Kidney (tissue), 14 donors: ENCODE results near the gene TSHZ2. TPM values are rescaled to one million over a fixed set of nuclear protein-coding genes. Genes with fewer than 3 reads are reported as not detected.

Experiments used
- DNase-seq, 5 donors: peaks; one replicate each; pipeline ENCODE4 v3.0.0-alpha.2; 2013 to 2020
- FAIRE-seq: peaks from 2 replicates; lab custom pipeline; 2012; peaks lifted over from hg19 to GRCh38; lab: Jason Lieb, UNC
- H3K27ac ChIP-seq, 2 donors: one replicate each; pipeline ENCODE4 v1.7.0; 2013; ENCODE audit warnings: low read depth in 2 of 2, low read length in 2 of 2, inconsistent platforms in 1 of 2
- H3K27me3 ChIP-seq: one replicate; pipeline ENCODE4 v1.7.1; 2013; ENCODE audit warnings: low read length, inconsistent platforms; ENCODE audit not compliant: control insufficient read depth, insufficient read depth
- H3K36me3 ChIP-seq, 3 donors: one replicate each; pipeline versions ENCODE4 v1.7.0 to v1.7.1; 2013; ENCODE audit warnings: low read length in 3 of 3, control low read depth in 1 of 3, inconsistent platforms in 1 of 3; ENCODE audit not compliant: insufficient read depth in 3 of 3, control insufficient read depth in 2 of 3
- H3K4me1 ChIP-seq, 3 donors: one replicate each; pipeline versions ENCODE4 v1.7.0 to v1.7.1; 2013; ENCODE audit warnings: low read length in 3 of 3, inconsistent platforms in 1 of 3, low read depth in 1 of 3; ENCODE audit not compliant: control insufficient read depth in 2 of 3, insufficient read depth in 2 of 3
- H3K4me3 ChIP-seq, 3 donors: one replicate each; pipeline versions ENCODE4 v1.7.0 to v1.8.1; 2013; ENCODE audit warnings: low read length in 3 of 3, control low read depth in 1 of 3, inconsistent platforms in 1 of 3
- H3K9ac ChIP-seq, 3 donors: one replicate each; pipeline versions ENCODE4 v1.7.0 to v1.7.1; 2013; ENCODE audit warnings: low read length in 3 of 3, control low read depth in 1 of 3, inconsistent platforms in 1 of 3
- H3K9me3 ChIP-seq, 3 donors: one replicate each; pipeline versions ENCODE4 v1.7.0 to v1.7.1; 2013; ENCODE audit warnings: low read length in 3 of 3, control low read depth in 1 of 3, inconsistent platforms in 1 of 3; ENCODE audit not compliant: control insufficient read depth in 2 of 3, insufficient read depth in 1 of 3
- intact Hi-C: fragments of 100-400 bp; cut with DNase I; formaldehyde crosslinking; loops from one replicate; pipeline ENCODE4 v1.11.1; 2022
- polyA plus RNA-seq: library from polyadenylated mRNA; stranded (reverse); fragments of 350-450 nt; fragmentation: Illumina TruSeq; extraction: RNeasy Lipid Tissue Mini Kit (QIAGEN cat#74804); gene quantifications from one replicate; pipeline ENCODE4 v1.2.3, GENCODE V29; 2014; ENCODE audit warnings: low read depth, low replicate concordance; ENCODE audit not compliant: insufficient read depth
- total RNA-seq: library from RNA; stranded (reverse); fragmentation: NEBNext Ultra II Directional; extraction: Animal tissue kit (Norgen Biotek cat#: 25700); gene quantifications from one replicate; pipeline ENCODE4 v1.2.1, GENCODE V29; 2021
- TF ChIP-seq, protein P1 (sequence below): IDR thresholded peaks from 3 replicates; pipeline ENCODE4 v1.5.1; 2012; ENCODE audit warnings: mild to moderate bottlenecking, moderate library complexity, borderline replicate concordance; ENCODE audit not compliant: insufficient read depth; ENCODE audit errors: extremely low read depth
- donor health status: control.
- donor health status: control.
- donor health status: control.
- donor health status: control.
- donor health status: control.
- donor health status: DM: yes; HTN: yes; CAD: no.
- donor health status: Normal renal cell carcinoma (clear cell type).

TSHZ2 gene
- total and polyA plus RNA-seq, 2 donors from 2014 or later = 0.86 to 15.5 TPM

GRCh38 chr20:53319200-53319599 lies 347.0 kb downstream of the TSHZ2 start:
- Histone ChIP-seq H3K9me3 (no peaks in the 10 kb centered on the region), H3K36me3 (no peaks in the 10 kb centered on the region), H3K27ac (no peak overlapping the region), H3K4me3 (no peak overlapping the region), H3K27me3 (no peaks in the 10 kb centered on the region), H3K4me1 (peaks cover 0 to 2% (median 0%) of the 10 kb centered on the region in 3 donors), H3K9ac (no peak overlapping the region)
- intact Hi-C loops = no loop called here
- DNase-seq (no peak), FAIRE-seq (no peak)
- TF ChIP-seq, protein P1, sequence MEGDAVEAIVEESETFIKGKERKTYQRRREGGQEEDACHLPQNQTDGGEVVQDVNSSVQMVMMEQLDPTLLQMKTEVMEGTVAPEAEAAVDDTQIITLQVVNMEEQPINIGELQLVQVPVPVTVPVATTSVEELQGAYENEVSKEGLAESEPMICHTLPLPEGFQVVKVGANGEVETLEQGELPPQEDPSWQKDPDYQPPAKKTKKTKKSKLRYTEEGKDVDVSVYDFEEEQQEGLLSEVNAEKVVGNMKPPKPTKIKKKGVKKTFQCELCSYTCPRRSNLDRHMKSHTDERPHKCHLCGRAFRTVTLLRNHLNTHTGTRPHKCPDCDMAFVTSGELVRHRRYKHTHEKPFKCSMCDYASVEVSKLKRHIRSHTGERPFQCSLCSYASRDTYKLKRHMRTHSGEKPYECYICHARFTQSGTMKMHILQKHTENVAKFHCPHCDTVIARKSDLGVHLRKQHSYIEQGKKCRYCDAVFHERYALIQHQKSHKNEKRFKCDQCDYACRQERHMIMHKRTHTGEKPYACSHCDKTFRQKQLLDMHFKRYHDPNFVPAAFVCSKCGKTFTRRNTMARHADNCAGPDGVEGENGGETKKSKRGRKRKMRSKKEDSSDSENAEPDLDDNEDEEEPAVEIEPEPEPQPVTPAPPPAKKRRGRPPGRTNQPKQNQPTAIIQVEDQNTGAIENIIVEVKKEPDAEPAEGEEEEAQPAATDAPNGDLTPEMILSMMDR = no peak

DNA sequence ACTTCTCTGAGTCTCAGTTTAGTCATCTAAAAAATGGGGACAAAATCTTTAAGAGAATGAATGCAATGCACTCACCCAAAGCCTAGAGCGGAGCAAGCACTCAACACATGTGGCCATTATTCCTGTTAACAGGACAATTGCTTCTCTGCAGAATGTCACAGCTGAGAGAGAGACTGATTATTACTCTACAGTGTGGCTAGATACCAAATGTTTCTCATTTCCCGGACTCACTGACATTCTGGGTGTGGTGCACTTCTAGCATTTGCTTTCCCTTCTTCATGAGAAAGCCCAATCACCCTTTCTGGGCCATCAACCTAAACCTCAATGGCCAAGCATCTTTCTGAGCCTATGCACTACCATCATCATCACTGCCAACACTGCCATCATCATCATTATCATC lies 347.6 kb downstream of the TSHZ2 start:
- FAIRE-seq = no peak
- no peak overlapping the region for H3K27ac ChIP-seq
- peaks cover 0 to 2% (median 0%) of the 10 kb centered on the region in 3 donors for H3K4me1 ChIP-seq
- H3K9me3 ChIP-seq = no peaks in the 10 kb centered on the region
- H3K27me3 ChIP-seq = no peaks in the 10 kb centered on the region
- DNase-seq = no peak
- no peak overlapping the region for H3K4me3 ChIP-seq
- no peak overlapping the region for H3K9ac ChIP-seq
- TF ChIP-seq, protein P1 = no peak
- H3K36me3 ChIP-seq = no peaks in the 10 kb centered on the region
- intact Hi-C loops = no loop called here

DNA sequence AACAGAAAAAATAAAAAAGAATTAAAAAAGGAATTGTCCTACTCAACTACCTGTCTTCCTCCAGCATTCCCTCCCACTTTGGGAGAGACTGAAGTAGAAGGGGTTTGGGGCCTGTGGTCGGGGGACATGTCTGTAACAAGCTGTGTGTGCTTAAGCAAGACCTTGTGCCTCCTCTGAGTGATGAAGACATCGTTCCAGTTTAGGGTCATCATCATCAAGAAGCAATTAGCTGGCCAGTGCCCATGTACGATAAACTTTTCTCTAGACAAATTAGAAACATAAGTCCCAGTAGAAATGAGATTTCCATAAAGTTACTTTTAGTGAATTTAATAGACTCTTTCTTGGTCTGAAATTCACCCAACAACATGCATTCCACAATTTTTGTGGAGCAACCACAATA lies 348.5 kb downstream of the TSHZ2 start:
- no peak overlapping the region for H3K27ac ChIP-seq
- TF ChIP-seq, protein P1 = no peak
- no peak for DNase-seq
- H3K4me1 ChIP-seq = peaks cover 0 to 2% (median 0%) of the 10 kb centered on the region in 3 donors
- no peak overlapping the region for H3K4me3 ChIP-seq
- H3K9ac ChIP-seq = no peak overlapping the region
- intact Hi-C loops = no loop called here
- no peak for FAIRE-seq
- no peaks in the 10 kb centered on the region for H3K9me3 ChIP-seq
- no peaks in the 10 kb centered on the region for H3K27me3 ChIP-seq
- H3K36me3 ChIP-seq = no peaks in the 10 kb centered on the region

DNA sequence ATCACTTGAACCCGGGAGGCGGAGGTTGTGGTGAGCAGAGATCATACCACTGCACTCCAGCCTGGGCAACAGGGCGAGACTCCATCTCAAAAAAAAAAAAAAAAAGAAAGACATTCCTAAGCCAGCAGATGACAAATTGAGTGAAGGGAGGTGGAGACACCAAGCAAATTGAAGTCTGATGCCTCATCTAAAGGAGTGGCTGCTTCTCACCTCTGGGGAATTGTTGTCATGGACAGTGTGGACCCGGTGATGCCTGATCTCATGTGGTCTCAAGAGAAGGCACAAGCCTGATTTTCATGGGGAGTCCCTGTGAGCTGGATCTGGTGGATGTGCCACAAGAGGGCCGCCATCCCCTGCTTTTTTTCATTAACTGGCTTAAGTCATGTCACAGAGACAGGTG lies 349.4 kb downstream of the TSHZ2 start:
- no peak overlapping the region for H3K27ac ChIP-seq
- H3K27me3 ChIP-seq = no peaks in the 10 kb centered on the region
- no peaks in the 10 kb centered on the region for H3K9me3 ChIP-seq
- FAIRE-seq = no peak
- no peaks in the 10 kb centered on the region for H3K4me1 ChIP-seq
- H3K4me3 ChIP-seq = no peak overlapping the region
- H3K36me3 ChIP-seq = no peaks in the 10 kb centered on the region
- TF ChIP-seq, protein P1 = no peak
- no peak for DNase-seq
- intact Hi-C loops = no loop called here
- no peak overlapping the region for H3K9ac ChIP-seq
